ENCODE results near the gene CTH.

GRCh38 chr1:70384542-70384941 is 26.5 kb upstream of the CTH start:
- TF ChIP-seq SP1 (IDR thresholded peaks at IDR 0.05) (no peak), REST (IDR thresholded peaks at IDR 0.05) (no peak), CTCF (IDR thresholded peaks at IDR 0.05; ENCODE audit: low read depth, low read length, missing input control) (no peak)

Data from liver (tissue), 3 donors.